ENCODE data around the gene IFRD2. TPM values are rescaled to one million over a fixed set of nuclear protein-coding genes. Genes with fewer than 3 reads are reported as not detected.
A peak's percentile ranks its signal among the peaks of the same experiment; 100 is the strongest.

IFRD2 gene
- total and polyA plus RNA-seq, 9 of the 15 experiments (the other 6 are each of a cell fraction or from before 2014, with no cell fraction given), result 30.5 to 115 (median 52.8) TPM

- TF ChIP-seq GATAD2B (IDR thresholded peaks at IDR 0.05; ENCODE audit: borderline replicate concordance) (no peak), ZNF23 (CRISPR knock-in tag; IDR thresholded peaks at IDR 0.05) (no peak), ARHGAP35 (IDR thresholded peaks at IDR 0.05; ENCODE audit: partially characterized antibody) (no peak), MYC (IDR thresholded peaks at IDR 0.05; ENCODE audit: low read depth, low read length) (peak; percentile 32; the same call in 1 of the 2 replicates), MYC (CRISPR knock-in tag; IDR thresholded peaks at IDR 0.05; ENCODE audit: borderline replicate concordance, low read depth) (0 out of 2 replicates have a peak, but pooled peaks have one; percentile 61), POLR2AphosphoS5 (IDR thresholded peaks at IDR 0.05; ENCODE audit: control insufficient read depth, insufficient read depth, low read depth, low read length) (0 out of 2 replicates have a peak, but pooled peaks have one; percentile 15), ETS2 (tag; IDR thresholded peaks at IDR 0.05; ENCODE audit: borderline replicate concordance, poor library complexity, severe bottlenecking) (no peak), L3MBTL2 (IDR thresholded peaks at IDR 0.05) (peak; percentile 42; the same call in 1 of the 2 replicates), KAT8 (IDR thresholded peaks at IDR 0.05; ENCODE audit: low read depth) (no peak), OTX1 (CRISPR knock-in tag; IDR thresholded peaks at IDR 0.05) (no peak), BRCA1 (IDR thresholded peaks at IDR 0.05) (no peak), BRCA1 (CRISPR knock-in tag; IDR thresholded peaks at IDR 0.05) (no peak), PATZ1 (CRISPR knock-in tag; IDR thresholded peaks at IDR 0.05; ENCODE audit: borderline replicate concordance) (no peak), CTCF (IDR thresholded peaks at IDR 0.05 in 2 of 3, conservative IDR thresholded peaks at IDR 0.05 in 1 of 3; ENCODE audit: insufficient read depth in 2 of 3, low read depth in 1 of 3, low read length in 3 of 3) (peak; percentile 38 to 44 (median 41); a peak in 4 of 6 replicates), ZNF354B (CRISPR knock-in tag; IDR thresholded peaks at IDR 0.05) (no peak), DEAF1 (CRISPR knock-in tag; IDR thresholded peaks at IDR 0.05) (no peak), ZNF121 (CRISPR knock-in tag; conservative IDR thresholded peaks at IDR 0.05) (no peak), PPARD (CRISPR knock-in tag; IDR thresholded peaks at IDR 0.05) (no peak), EP300 (IDR thresholded peaks at IDR 0.05; ENCODE audit: low read length) (no peak), TAF9B (IDR thresholded peaks at IDR 0.05; ENCODE audit: partially characterized antibody) (peak; percentile 18), ZNF780A (CRISPR knock-in tag; IDR thresholded peaks at IDR 0.05) (no peak), SREBF1 (IDR thresholded peaks at IDR 0.05; ENCODE audit: borderline replicate concordance, low read depth, low read length) (no peak)
Observed at GRCh38 chr3:50298836-50299637, 6.8 kb upstream of the IFRD2 start, which contains the start of the genes HYAL3 and NAA80 (continued).
